MM.1S (cell line): Measurements from ENCODE around the gene DDO.

Experiments used
- EZH2 ChIP-seq: fragments of 300-600 bp; sonication (generic); optimal IDR thresholded peaks from 2 replicates; pipeline ENCODE3; 2017; ENCODE audit warnings: low read depth, mild to moderate bottlenecking, antibody characterized with exemption, low read length, mixed read lengths
- EZH2phosphoT487 ChIP-seq: fragments of 300-600 bp; sonication (generic); IDR thresholded peaks from 2 replicates; pipeline ENCODE4 v1.6.1; 2018; ENCODE audit warnings: antibody characterized with exemption, low read length
- TF ChIP-seq, protein P1 (sequence below): fragments of 300-600 bp; sonication (generic); IDR thresholded peaks from 2 replicates; pipeline ENCODE4 v1.5.1; 2016; ENCODE audit warnings: antibody characterized with exemption, low read length, mixed read lengths

DNA sequence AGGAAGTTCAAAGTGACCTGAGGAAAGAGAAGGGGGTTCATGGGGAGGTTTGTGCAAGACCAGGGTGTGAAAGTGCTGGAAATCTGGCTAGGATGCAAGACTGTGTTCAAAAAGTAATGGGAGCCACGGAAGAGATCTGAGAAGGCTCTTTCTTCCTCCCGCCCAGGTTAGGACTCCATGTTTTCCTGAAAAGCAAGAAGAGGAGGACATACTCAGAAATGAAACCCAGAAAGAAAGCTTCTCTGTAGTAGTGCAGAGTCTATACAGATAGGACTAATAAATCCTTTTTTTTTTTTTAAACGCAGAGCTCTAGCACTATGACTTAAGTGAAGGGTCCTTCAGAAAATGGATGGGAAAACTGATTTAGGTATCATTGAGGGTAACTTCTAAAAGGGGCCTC lies 3.2 kb upstream of the DDO start:
- TF ChIP-seq, protein P1, sequence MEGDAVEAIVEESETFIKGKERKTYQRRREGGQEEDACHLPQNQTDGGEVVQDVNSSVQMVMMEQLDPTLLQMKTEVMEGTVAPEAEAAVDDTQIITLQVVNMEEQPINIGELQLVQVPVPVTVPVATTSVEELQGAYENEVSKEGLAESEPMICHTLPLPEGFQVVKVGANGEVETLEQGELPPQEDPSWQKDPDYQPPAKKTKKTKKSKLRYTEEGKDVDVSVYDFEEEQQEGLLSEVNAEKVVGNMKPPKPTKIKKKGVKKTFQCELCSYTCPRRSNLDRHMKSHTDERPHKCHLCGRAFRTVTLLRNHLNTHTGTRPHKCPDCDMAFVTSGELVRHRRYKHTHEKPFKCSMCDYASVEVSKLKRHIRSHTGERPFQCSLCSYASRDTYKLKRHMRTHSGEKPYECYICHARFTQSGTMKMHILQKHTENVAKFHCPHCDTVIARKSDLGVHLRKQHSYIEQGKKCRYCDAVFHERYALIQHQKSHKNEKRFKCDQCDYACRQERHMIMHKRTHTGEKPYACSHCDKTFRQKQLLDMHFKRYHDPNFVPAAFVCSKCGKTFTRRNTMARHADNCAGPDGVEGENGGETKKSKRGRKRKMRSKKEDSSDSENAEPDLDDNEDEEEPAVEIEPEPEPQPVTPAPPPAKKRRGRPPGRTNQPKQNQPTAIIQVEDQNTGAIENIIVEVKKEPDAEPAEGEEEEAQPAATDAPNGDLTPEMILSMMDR, result no peak
- TF ChIP-seq EZH2 (no peak), EZH2phosphoT487 (no peak)
